Activated T-helper 17 cell treated with anti-CD3 and anti-CD28 coated beads, Interleukin-2, amount 50 U/mL, for 72 hours (primary cell): Measurements from ENCODE around the gene ARFGAP1. TPM values are rescaled to one million over a fixed set of nuclear protein-coding genes. Genes with fewer than 3 reads are reported as not detected.

Experiments used
- ATAC-seq: fragments of 150-1000 bp; cut with Tn5 transposase; replicated peaks from 2 replicates; pipeline ENCODE4 v1.10.0; 2021; ENCODE audit warnings: mild to moderate bottlenecking, moderate library complexity
- H3K27ac Mint-ChIP-seq: one replicate; pipeline ENCODE4 v1.8.0; 2022; ENCODE audit warnings: mixed read lengths
- H3K27me3 Mint-ChIP-seq: one replicate; pipeline ENCODE4 v1.8.0; 2022; ENCODE audit warnings: mixed read lengths
- H3K36me3 Mint-ChIP-seq: one replicate; pipeline ENCODE4 v1.8.0; 2022; ENCODE audit warnings: low read depth, mild to moderate bottlenecking, mixed read lengths
- H3K4me1 Mint-ChIP-seq: one replicate; pipeline ENCODE4 v1.8.0; 2022; ENCODE audit warnings: mixed read lengths
- H3K4me3 Mint-ChIP-seq: one replicate; pipeline ENCODE4 v1.8.0; 2022; ENCODE audit warnings: mild to moderate bottlenecking, mixed read lengths
- H3K9me3 Mint-ChIP-seq: one replicate; pipeline ENCODE4 v1.8.0; 2022; ENCODE audit warnings: mixed read lengths
- total RNA-seq, 2 donors: library from RNA; stranded (reverse); gene quantifications; one replicate each; pipeline ENCODE4 v1.2.3, GENCODE V29; 2022

ARFGAP1 gene
- total RNA-seq, 2 donors from 2014 or later = 63.1 to 70.5 TPM

DNA sequence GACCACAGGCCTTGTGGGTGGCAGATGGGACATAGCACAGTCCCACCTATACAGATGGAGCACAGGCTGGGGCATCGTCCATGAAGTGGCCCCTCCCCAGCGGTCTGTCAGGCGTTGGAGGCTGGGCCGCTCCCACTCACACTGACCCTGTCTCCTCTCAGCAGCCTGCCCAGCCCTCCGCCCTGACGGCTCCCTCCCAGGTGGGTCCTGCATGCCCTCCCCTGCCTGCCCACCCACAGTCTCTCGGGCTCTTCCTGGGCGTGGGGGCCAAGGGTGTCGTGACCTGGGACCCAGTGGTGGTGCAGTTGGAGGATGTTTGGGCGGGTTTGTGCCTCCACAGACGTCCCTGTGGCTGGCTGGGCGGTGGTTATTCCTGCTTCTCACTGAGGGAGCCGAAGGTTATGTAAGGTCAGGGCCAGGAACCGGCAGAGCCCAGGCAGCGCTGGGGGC is 42.7 kb downstream of the ARFGAP1 start:
- H3K27ac Mint-ChIP-seq = no peak overlapping the region
- H3K9me3 Mint-ChIP-seq = no peaks in the 10 kb centered on the region
- H3K4me3 Mint-ChIP-seq = no peak overlapping the region
- H3K4me1 Mint-ChIP-seq = no peaks in the 10 kb centered on the region
- no peaks in the 10 kb centered on the region for H3K27me3 Mint-ChIP-seq
- no peaks in the 10 kb centered on the region for H3K36me3 Mint-ChIP-seq
- ATAC-seq = no peak

DNA sequence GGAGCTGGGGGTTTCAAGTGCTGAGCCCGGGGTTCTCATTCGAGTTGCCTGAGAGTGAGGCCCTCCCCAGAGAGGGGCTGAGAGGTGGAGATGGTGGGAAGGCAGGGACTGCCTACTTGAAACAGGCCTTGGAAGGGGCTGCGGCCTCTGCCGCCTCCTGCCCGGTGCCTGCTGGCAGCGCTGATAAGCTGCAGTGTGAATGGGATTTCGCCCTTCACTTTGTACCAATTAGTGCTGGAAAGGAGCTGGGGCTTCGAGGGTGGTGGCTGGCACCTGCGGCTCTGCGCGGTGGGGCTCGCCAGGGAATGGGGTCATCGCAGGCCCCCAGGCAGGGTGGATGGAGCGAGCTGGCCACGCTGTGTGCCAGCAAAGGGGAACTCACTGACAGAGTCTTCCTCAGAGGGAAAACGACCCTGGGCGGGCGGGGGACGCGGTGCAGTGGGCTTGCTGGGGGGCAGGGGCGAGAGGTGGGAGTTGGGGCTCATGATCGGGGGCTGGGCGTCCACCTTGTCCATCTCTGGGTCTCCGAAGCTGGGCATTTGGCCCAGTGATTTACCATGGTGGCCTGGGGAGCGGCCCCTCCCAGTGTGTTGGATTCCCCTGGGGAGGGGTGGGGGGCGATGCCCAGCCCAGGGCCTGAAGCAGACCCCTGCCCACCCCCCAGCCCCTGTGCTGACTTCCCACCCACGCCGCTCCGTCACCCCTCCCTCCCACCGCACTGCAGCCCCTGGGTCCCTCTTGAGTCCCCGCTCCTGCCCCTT is 43.3 kb downstream of the ARFGAP1 start:
- Mint-ChIP-seq H3K4me1 (no peaks in the 10 kb centered on the region), H3K27ac (no peak overlapping the region), H3K27me3 (no peaks in the 10 kb centered on the region), H3K36me3 (no peaks in the 10 kb centered on the region), H3K4me3 (no peak overlapping the region), H3K9me3 (no peaks in the 10 kb centered on the region)
- ATAC-seq = no peak

DNA sequence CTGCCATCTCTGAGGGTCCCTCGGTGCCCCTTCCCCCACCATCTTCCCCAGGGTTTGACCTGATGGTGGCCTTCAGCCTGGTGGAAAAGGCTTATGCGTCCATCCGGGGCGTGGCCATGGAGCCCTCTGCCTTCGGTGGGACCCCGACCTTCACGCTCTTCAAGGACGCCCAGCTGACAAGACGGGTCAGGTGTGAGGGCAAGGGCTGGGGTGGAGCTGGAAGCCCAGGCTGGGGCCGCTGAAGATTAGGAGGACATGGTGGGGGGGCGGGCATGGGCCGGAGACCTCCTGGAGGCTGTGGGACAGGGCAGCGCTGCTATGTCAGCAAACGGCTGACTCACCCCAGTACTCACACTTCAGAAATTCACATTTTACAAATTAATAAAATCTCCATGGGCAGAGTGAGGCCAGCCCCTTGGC is 43.9 kb downstream of the ARFGAP1 start:
- H3K27me3 Mint-ChIP-seq = no peaks in the 10 kb centered on the region
- no peak for ATAC-seq
- H3K4me1 Mint-ChIP-seq = no peaks in the 10 kb centered on the region
- no peak overlapping the region for H3K4me3 Mint-ChIP-seq
- no peak overlapping the region for H3K27ac Mint-ChIP-seq
- H3K36me3 Mint-ChIP-seq = no peaks in the 10 kb centered on the region
- H3K9me3 Mint-ChIP-seq = no peaks in the 10 kb centered on the region

DNA sequence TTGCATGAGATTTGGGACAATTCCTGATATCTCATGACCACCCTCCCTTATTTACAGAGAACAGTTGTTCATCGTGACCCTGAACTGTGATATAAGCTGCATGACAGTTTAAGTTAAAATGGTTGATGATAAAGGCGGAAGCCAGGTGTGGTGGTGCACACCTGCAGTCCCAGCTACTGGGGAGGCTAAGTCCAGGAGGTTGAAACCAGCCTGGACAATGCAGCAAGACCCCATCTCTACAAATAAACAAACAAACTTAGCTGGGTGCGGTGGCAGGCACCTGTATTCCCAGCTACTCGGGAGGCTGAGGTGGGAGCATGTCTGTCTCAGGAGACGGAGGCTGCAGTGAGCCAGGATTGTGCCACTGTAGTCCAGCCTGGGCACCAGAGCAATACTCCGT is 44.4 kb downstream of the ARFGAP1 start:
- Mint-ChIP-seq H3K4me3 (no peak overlapping the region), H3K27me3 (no peaks in the 10 kb centered on the region), H3K27ac (no peak overlapping the region), H3K36me3 (no peaks in the 10 kb centered on the region), H3K4me1 (no peaks in the 10 kb centered on the region), H3K9me3 (no peaks in the 10 kb centered on the region)
- ATAC-seq = no peak

DNA sequence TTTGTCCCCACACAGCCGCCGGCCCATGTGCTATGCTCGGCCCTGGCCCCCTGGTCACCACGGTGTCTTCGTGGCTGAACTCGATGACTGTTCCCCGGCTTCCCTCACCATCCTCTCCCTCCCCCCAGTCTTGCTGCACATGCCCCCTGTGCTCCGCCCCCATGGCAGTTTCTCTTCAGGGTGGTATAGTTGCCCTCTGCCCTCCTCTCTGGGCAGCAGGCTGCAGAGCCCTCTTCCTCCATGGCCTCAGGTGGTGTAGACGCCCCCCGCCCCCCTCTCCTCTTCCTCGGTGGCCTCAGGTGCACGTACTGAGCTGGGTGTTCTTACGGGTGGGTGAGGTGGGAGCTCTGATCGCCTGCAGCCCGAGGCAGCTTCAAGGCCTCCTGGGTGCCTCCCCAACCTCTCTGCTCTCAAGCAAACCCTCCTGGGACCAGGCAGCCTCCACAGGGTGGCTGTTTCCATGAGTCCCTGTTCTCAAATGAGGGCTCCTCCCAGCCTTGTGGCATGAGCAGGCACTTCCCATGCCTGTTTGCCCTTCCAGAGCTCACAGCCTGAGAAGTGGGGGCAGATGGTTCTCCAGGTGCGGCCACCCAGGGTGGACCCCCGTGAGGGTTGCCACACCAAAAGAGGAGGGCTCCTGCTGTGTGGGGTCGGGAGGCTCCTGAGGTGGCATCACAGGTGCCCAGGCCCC is 45.1 kb downstream of the ARFGAP1 start:
- no peaks in the 10 kb centered on the region for H3K9me3 Mint-ChIP-seq
- H3K27me3 Mint-ChIP-seq = no peaks in the 10 kb centered on the region
- H3K4me3 Mint-ChIP-seq = no peak overlapping the region
- no peaks in the 10 kb centered on the region for H3K36me3 Mint-ChIP-seq
- no peaks in the 10 kb centered on the region for H3K4me1 Mint-ChIP-seq
- H3K27ac Mint-ChIP-seq = no peak overlapping the region
- no peak for ATAC-seq

DNA sequence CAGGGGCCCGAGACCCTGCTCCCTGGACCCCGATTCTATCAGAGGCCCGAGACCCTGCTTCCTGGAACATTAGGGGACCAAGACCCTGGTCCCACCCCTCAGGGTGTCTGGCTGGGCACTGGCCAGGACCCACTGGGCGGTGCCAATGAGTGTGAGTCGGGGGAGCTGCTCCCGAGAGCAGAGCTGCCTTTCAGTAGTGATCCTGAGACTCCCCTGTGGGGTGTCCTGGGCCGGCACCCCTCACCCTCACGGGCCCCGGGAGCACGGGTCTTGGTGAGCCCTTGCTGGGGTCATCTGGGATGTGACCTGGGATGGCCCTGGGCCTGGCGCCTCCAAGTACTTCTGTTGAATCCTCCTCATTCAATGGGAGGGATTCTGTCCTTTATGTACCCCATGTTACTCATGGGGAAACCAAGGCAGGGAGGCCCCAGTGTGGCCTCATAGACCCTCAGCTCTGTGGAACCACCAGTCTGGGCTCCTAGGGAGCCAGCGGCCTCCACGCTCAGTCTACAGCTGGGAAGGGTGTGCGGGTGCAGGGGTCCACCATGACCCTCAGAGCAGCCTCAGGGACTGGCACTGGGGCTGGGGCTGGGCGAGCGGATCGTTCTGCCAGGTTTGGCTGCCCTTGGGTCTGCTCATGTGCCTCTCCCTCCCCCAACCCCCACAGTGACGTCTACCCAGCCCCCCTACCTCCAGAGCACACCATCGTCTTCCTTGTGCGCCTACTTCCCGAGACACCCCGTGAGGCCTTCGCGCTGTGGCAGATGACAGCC is 46.0 kb downstream of the ARFGAP1 start:
- H3K9me3 Mint-ChIP-seq = no peaks in the 10 kb centered on the region
- no peaks in the 10 kb centered on the region for H3K36me3 Mint-ChIP-seq
- ATAC-seq = no peak
- H3K4me1 Mint-ChIP-seq = no peaks in the 10 kb centered on the region
- H3K4me3 Mint-ChIP-seq = no peak overlapping the region
- H3K27ac Mint-ChIP-seq = no peak overlapping the region
- no peaks in the 10 kb centered on the region for H3K27me3 Mint-ChIP-seq

DNA sequence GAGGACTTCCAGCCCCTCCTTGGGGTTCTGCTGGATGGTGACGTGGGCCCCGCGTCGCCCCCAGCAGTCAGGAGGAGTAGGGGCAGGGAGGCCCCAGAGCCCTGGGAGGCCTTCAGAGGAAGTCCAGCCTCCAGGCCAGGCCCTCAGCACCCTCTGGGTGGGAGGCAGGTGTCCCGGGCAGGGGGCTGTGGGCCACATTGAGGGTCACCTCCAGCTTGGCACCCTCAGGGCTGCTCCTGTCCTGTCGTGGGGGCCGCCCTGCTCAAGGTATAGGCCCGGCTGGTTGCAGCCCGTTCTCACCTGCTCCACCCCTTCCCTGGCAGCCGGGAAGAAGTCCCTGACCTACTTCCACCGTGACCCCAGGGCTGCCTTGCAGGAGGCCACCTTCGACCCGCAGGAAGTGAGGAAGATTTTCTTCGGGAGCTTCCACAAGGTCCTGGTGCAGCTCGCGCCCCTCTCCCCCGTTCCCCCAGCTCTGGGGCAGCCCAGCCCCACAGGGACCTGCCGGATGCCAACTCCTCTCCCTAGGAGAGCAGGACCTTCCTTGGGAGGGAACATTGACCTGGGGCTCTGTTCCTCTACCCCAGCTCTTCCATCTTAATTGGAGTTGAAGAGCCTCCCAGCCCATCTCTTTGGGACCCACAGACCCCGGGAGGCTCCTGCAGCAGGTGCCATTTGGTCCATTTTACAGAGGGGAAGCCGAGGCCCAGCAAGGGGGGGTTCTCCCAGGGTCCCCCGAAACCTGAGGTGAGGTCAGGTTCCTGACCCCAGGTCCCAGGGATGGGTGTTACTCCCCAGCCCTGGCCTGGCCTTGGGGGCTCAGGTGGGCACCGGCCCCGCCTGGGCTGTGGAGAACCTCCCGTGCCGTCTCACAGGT is 46.8 kb downstream of the ARFGAP1 start:
- no peaks in the 10 kb centered on the region for H3K36me3 Mint-ChIP-seq
- no peak for ATAC-seq
- no peaks in the 10 kb centered on the region for H3K4me1 Mint-ChIP-seq
- H3K9me3 Mint-ChIP-seq = no peaks in the 10 kb centered on the region
- no peak overlapping the region for H3K27ac Mint-ChIP-seq
- H3K4me3 Mint-ChIP-seq = no peak overlapping the region
- no peaks in the 10 kb centered on the region for H3K27me3 Mint-ChIP-seq

DNA sequence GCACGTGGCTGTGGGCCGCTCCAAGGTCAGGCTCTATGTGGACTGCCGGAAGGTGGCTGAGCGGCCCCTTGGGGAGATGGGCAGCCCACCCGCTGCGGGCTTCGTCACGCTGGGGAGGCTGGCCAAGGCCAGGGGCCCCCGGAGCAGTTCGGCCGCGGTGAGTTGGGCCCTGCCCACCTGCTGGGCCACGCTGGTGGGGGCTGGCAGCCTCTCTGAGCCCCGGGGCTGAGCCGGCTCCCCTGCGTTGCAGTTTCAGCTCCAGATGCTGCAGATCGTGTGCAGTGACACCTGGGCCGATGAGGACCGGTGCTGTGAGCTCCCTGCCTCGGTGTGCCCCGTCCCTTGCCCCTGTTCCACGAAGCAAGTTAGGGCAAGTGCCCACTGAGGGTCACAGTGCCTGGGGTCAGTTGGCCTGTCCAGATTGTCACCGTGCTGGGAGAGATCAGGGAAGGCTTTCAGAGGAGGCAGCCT is 47.5 kb downstream of the ARFGAP1 start:
- Mint-ChIP-seq H3K27me3 (no peaks in the 10 kb centered on the region), H3K4me1 (no peaks in the 10 kb centered on the region), H3K27ac (no peak overlapping the region), H3K9me3 (no peaks in the 10 kb centered on the region), H3K4me3 (no peak overlapping the region), H3K36me3 (no peaks in the 10 kb centered on the region)
- ATAC-seq = no peak

DNA sequence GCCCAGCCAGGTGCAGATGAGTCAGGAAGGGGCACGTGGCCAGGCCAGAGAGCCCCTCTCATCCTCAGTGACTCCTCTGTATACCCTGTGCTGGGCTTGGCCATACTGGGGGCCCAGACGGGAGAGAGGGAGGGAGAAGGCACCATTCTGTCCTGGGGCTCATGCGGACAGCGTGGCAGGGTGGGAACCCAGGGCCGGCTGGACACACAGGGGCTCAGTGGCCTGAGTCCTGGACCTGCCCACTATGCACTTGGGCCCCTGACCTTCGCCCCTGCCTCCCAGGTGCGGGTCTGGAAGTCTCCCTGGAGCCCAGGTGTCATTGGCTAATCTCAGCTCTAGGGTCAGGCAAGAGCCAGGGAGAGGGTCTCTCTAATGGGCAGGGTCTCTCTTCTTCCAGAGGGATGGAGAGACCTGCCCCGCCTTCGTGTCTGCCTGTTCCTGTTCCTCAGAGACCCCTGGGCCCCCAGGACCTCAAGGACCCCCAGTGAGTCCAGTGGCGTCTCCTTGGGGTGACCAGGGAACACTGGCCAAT is 48.1 kb downstream of the ARFGAP1 start:
- no peaks in the 10 kb centered on the region for H3K9me3 Mint-ChIP-seq
- no peaks in the 10 kb centered on the region for H3K4me1 Mint-ChIP-seq
- no peak overlapping the region for H3K27ac Mint-ChIP-seq
- no peaks in the 10 kb centered on the region for H3K36me3 Mint-ChIP-seq
- ATAC-seq = no peak
- no peaks in the 10 kb centered on the region for H3K27me3 Mint-ChIP-seq
- H3K4me3 Mint-ChIP-seq = no peak overlapping the region

DNA sequence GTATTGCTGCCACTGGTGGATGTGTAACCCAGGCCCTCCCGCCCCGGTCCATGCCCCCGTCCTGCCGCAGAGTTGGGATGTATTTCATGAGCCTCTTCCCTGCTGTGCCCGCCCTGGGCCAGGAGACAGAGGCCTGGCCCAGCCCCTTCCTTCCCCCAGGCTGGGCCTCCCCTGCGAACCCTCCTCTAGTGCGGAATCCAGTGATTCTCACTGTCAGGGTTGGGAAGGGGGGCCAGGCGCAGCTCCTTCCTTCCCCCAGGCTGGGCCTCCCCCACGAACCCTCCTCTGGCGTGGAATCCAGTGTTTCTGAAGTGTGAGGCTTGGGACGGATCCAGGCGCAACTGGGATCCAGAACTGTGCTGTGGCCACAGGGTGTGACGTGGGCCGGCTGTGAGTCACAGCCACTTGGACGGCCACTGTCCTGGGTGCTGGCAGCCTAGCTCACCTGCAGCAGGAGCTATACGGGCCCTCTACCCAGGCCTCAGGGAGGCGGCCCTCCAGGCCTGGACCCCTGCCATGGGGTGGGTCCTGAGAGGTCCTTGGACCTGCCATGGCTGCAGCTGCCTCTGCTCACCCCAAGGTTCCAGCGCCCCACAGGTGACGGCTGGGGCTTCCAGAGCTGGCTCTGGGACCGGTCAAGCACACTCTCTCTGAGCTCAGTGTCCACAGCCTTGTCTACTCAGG is 48.7 kb downstream of the ARFGAP1 start:
- Mint-ChIP-seq H3K9me3 (no peaks in the 10 kb centered on the region), H3K4me1 (no peaks in the 10 kb centered on the region), H3K27ac (no peak overlapping the region), H3K4me3 (no peak overlapping the region), H3K36me3 (no peaks in the 10 kb centered on the region), H3K27me3 (no peaks in the 10 kb centered on the region)
- no peak for ATAC-seq

DNA sequence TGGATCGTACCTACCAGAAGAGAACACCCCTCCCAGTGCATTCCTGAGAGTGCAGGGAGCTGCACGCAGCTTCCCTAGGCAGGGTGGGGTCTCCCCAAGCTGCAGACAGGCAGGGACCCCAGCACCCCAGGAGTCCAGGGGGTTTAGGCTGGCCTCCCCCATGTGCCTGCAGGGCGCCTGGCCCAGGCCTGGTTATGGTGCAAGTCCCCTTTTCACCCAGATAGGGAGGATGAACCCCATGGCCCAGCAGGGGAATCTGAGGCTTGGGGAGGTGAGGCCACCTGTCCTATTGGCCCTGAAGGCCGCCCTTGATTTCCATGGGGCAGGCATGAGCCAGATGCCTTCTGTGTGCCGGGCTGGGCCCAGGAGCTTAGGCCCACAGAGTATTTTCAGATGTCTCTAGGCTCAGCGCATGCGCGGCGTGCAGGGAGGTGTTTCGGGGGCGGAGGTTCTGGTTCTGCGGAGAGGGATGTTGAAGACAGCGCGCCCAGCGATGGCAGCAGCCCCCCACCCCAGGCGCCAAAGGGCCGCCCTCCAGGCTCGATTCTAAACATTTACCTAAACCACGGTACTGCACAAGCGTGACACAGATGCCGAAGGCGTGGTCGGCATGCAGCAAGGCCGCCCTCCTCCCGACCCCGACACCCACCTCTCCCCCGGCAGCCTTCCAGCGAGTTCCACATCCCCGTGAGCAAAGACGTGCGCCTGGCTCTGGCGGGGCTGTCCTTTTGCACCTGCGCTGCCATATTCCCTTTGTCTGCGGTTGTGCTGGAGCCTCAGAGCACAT is 49.7 kb downstream of the ARFGAP1 start:
- Mint-ChIP-seq H3K4me3 (no peak overlapping the region), H3K27ac (no peak overlapping the region), H3K9me3 (no peaks in the 10 kb centered on the region), H3K27me3 (no peaks in the 10 kb centered on the region), H3K4me1 (no peaks in the 10 kb centered on the region), H3K36me3 (no peaks in the 10 kb centered on the region)
- ATAC-seq = no peak

DNA sequence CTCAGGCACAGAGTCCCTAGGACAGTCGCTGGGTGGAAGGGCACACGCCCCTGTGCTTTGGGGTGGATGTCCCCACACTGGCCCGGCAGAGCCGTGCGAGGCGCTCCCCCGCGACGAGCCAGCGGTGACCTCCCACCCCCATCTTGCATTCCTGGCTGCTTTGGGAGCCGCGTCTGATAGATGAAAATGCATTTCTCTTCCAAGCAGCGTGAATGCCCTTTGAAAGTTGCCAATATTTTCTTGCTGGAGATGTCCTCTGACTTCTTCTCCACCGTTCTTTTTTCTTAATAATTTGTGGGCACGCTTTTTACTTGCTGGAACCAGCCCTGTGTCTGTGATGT is 50.3 kb downstream of the ARFGAP1 start:
- Mint-ChIP-seq H3K4me1 (no peaks in the 10 kb centered on the region), H3K36me3 (no peaks in the 10 kb centered on the region), H3K4me3 (no peak overlapping the region), H3K9me3 (no peaks in the 10 kb centered on the region), H3K27ac (no peak overlapping the region), H3K27me3 (no peaks in the 10 kb centered on the region)
- no peak for ATAC-seq
